Effector memory CD8-positive, alpha-beta T cell (primary cell): ENCODE results near the gene GET4.

Experiments
- ATAC-seq: fragments of 150-1000 bp; cut with Tn5 transposase; replicated peaks from 2 replicates; pipeline ENCODE4 v1.10.0; 2021; ENCODE audit warnings: mild to moderate bottlenecking, moderate library complexity
- DNase-seq, 3 experiments: peaks; one replicate each; pipeline ENCODE4 v3.0.0; 2021
- H3K27ac Mint-ChIP-seq, 2 donors: one replicate each; pipeline ENCODE4 v1.8.0; 2022; ENCODE audit warnings: mild to moderate bottlenecking in 2 of 2, mixed read lengths in 2 of 2, moderate library complexity in 2 of 2
- H3K27me3 Mint-ChIP-seq, 2 donors: one replicate each; pipeline ENCODE4 v1.8.0; 2022; ENCODE audit warnings: mixed read lengths in 2 of 2
- H3K36me3 Mint-ChIP-seq: one replicate; pipeline ENCODE4 v1.8.0; 2022; ENCODE audit warnings: mild to moderate bottlenecking, moderate library complexity, mixed read lengths; ENCODE audit not compliant: insufficient read depth
- H3K4me1 Mint-ChIP-seq, 2 donors: one replicate each; pipeline ENCODE4 v1.8.0; 2022; ENCODE audit warnings: low read depth in 2 of 2, mixed read lengths in 2 of 2
- H3K4me3 Mint-ChIP-seq, 2 donors: one replicate each; pipeline ENCODE4 v1.8.0; 2022; ENCODE audit warnings: mild to moderate bottlenecking in 2 of 2, mixed read lengths in 2 of 2, moderate library complexity in 2 of 2
- H3K9me3 Mint-ChIP-seq, 2 donors: one replicate each; pipeline ENCODE4 v1.8.0; 2022; ENCODE audit warnings: mixed read lengths in 2 of 2

The GET4 gene

DNA sequence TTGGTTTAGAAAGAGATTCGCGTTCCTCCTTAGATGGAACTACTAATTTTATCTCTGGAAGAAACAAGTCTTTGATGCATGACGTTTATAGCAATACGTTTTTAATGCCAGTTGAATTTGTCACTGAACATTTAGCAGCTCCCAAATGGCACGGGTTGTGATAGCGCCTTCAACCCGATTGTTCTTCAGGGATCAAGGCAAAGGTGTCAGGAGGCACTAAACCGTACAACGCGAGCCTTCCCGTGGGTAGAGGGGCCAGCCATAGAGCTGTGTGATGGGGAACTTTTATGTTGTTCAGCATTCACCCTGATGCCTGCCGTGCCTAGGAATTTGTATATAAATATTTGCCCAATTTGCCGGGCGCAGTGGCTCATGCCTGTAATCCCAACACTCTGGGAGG, 3.4 kb downstream of the GET4 start:
- no peak overlapping the region for H3K4me3 Mint-ChIP-seq

DNA sequence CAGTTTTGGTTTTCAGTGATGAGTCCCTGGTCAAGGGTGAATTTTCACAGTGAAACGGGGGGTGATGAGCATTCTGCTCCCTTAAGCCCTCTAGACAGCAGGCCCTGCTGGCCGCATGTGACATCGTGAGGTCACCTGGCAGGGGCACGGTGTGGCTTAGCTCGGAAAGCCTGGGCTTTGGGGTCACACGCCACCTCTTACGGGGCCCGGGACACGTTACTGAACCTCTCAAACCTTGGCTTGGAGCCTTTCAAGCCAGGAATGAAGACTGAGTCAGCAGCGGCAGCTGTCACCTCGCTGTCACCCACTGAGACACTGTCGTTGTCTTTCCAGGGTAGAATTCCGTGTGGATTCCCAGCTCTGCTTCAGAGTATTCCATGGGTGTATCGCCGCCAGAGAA, 4.1 kb downstream of the GET4 start:
- ATAC-seq (no peak), DNase-seq (no peak)
- H3K27me3 Mint-ChIP-seq = no peaks in the 10 kb centered on the region
- H3K4me1 Mint-ChIP-seq = peaks cover 33 to 42% of the 10 kb centered on the region in 2 donors
- no peaks in the 10 kb centered on the region for H3K9me3 Mint-ChIP-seq
- H3K4me3 Mint-ChIP-seq = no peak overlapping the region
- H3K27ac Mint-ChIP-seq = no peak overlapping the region
- peaks cover 18% of the 10 kb centered on the region for H3K36me3 Mint-ChIP-seq

More for the DNA sequence above, 3.4 kb downstream of the GET4 start:
- ATAC-seq (no peak), DNase-seq (no peak)
- Mint-ChIP-seq H3K27me3 (no peaks in the 10 kb centered on the region), H3K4me1 (peaks cover 32 to 40% of the 10 kb centered on the region in 2 donors), H3K9me3 (no peaks in the 10 kb centered on the region), H3K27ac (no peak overlapping the region), H3K36me3 (peaks cover 15% of the 10 kb centered on the region)

DNA sequence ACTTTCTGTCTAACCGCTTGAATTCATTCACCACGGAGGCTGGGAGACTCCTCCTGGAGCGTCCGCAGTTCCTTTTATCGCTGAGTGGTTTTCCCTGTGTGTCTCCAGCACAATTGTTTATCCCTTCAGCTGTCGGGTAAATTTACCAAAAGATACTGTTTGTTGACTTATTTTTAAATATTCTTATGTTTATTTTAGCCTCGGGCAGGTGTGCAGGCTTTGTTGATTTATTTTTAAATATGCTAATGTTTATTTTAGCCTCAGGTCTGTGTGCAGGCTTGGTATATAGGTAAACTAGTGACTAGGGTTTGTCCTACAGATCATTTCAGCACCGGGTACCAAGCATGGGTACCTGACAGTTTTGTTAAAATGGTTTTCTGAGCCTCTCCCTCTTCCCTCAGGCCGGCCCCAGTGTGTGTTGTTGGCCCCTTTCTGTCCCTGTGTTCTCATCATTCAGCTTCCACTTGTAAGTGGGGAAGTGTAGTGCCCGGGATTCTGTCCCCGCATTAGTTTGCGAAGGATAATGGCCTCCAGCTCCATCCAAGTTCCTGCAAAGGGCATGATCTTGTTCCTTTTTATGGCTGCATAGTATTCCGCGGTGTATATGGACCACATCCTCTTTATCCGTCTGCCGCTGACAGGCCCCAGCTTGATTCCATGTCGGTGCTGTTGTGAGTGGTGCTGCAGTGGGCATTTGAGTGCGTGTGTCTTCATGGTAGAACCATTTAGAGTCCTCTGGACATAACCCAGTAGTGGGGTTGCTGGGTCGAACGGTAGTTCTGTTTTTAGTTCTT, 5.3 kb downstream of the GET4 start:
- ATAC-seq = no peak
- Mint-ChIP-seq H3K9me3 (no peaks in the 10 kb centered on the region), H3K4me1 (peaks cover 36 to 42% of the 10 kb centered on the region in 2 donors), H3K4me3 (no peak overlapping the region), H3K36me3 (peaks cover 20% of the 10 kb centered on the region), H3K27me3 (no peaks in the 10 kb centered on the region), H3K27ac (no peak overlapping the region)
- DNase-seq = no peak

DNA sequence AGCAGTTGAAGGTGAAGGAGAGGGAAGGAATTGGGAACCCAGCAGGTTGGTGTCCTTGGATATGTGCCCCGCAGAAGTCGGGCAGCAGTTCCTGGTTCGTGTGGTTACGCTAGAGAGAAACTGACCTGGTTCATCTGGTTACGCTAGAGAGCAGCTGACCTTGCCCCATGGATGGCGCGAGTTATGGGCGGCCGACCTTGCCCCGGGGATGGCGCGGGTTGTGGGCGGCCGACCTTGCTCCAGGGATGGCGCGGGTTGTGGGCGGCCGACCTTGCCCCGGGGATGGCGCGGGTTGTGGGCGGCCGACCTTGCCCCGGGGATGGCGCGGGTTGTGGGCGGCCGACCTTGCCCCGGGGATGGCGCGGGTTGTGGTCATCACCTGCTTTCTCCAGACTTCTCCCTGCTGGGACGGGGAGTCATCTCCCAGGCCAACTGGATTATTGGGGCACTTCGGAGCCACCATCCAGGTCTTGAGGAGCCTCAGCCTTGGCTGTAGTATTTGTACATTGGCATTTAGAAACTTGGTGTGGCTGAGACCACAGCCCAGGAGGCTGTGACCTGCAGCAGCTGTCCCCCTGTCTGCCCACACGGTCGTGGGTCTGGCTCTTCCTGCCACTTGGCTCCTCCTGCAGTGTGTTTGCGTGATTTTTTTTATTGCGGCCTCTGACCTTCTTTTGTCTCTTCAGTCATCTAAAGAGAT, 6.1 kb downstream of the GET4 start:
- H3K27me3 Mint-ChIP-seq = no peaks in the 10 kb centered on the region
- no peak for ATAC-seq
- H3K4me1 Mint-ChIP-seq = peaks cover 32 to 35% of the 10 kb centered on the region in 2 donors
- H3K9me3 Mint-ChIP-seq = no peaks in the 10 kb centered on the region
- no peak overlapping the region for H3K27ac Mint-ChIP-seq
- H3K4me3 Mint-ChIP-seq = no peak overlapping the region
- peaks cover 20% of the 10 kb centered on the region for H3K36me3 Mint-ChIP-seq
- no peak for DNase-seq

DNA sequence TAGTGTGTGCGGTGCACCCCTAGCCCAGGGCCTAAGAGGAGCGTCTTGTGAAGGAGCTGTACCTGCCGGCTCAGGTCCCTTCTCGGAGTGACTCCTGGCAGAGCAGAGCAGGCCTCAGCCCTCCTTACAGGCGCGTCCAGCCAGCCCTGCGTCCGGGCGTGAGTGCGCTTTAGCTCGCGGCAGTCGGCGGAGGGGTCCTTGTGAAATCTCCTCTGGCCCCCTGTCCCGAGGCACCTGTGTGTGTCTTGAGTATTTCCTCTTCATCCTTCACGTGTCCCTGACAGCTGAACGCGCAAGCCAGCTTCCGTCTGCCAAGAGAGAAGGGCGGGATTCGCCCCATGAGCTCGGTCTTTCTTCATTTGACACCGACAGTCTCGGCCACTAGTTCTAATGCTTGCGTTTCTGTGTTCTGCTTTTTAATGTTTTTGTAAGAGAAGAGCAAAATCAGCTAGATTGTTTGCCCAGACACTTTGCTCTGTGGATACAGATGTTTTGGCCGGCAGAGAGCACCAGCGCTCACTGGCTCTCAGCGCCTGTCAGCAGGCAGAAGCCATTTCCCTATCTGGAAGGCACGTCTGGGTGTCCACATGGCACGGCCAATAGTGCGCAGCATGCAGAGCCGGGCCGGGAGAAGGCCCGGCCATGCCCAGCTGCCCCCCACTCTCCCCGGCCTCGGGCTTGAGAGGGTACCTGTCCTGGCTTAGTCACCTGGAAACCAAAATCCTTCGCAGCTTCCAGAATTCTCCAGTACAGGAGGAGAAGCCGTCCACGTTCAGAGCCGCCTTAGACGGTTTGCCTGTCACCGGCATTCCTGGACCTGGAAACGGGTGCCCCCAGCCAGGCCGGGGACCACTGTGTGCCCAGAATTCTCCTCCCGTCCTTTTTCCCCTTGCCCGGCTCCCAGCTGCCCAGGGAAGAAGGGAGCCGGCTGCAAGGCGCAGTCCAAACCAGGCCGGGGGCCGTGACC, 7.0 kb downstream of the GET4 start:
- Mint-ChIP-seq H3K27ac (no peak overlapping the region), H3K36me3 (peaks cover 21% of the 10 kb centered on the region), H3K27me3 (no peaks in the 10 kb centered on the region), H3K9me3 (no peaks in the 10 kb centered on the region), H3K4me3 (no peak overlapping the region), H3K4me1 (peaks cover 28 to 34% of the 10 kb centered on the region in 2 donors)
- no peak for DNase-seq
- ATAC-seq = no peak

DNA sequence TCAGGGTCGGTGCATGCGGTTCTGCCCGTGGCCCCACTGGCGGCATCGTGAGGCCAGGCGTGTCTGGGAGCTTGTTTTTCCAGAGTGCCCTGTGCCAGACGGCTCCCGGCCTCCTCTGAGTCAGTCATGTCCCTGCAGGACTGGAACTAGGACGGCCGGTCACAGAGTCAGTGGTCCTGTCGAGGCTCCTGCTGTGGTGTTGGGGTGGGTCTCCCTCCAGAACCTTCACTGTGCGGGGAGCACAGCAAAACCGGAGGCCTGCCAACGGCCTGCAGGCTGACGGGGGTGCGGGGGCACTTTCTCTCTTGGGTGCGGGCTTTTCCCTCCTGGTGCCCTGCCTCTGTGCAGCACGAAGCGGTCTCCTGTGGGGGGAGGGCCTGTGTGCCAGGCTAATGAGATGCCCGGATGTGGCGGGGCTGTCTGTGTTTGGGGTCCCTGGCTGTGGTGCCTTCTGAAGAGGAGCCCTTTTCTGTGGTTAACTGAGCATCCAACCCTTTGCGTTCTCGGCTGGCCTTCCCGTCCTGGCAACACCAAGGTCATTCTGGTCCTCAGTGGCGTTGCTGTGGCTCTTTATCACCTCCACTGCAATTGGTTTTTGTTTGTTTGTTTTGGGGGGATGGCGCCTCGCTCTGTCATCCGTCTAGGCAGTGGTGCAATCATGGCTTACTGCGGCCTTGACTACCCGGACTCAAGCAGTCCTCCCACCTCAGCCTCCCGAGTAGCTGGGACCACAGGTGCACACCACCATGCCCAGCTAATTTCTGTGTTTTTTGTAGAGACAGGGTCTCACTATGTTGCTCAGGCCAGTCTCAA, 8.0 kb downstream of the GET4 start:
- no peak overlapping the region for H3K27ac Mint-ChIP-seq
- DNase-seq (no peak), ATAC-seq (no peak)
- H3K9me3 Mint-ChIP-seq = no peaks in the 10 kb centered on the region
- H3K4me1 Mint-ChIP-seq = peaks cover 25 to 32% of the 10 kb centered on the region in 2 donors
- H3K36me3 Mint-ChIP-seq = peaks cover 25% of the 10 kb centered on the region
- peak overlapping the region in 1 of 2 donors; percentile 4 for H3K4me3 Mint-ChIP-seq
- H3K27me3 Mint-ChIP-seq = no peaks in the 10 kb centered on the region

DNA sequence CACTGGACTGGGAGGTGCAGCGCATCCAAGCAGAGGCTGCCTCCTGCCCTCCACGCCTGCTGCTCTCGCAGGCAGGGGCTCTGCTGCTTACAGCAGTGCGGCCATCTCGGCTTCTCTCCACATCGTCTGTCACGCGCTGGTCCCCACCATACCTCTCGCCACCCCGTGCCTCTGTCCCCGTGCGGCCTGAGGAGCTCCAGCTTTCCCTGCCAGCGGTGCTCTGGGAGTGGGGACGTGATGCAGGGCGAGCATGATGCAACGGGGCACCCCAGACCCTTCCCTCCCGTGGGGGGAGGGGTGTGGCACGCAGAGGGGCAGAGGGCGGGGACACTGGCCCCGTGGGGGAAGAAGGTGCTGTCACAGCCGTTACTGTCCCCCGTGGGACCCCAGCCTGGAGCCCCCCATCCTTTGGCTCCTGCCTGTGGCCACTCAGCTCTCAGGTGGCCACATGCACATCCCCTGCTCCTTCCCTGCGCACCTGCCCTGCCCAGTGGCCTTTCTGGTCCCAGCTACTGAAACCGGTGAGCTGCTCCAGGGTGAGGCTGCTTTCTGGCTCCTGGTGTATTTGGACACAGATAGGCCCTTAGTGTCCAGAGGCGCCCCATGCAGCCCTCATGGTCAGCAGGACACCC, 9.0 kb downstream of the GET4 start:
- H3K9me3 Mint-ChIP-seq = no peaks in the 10 kb centered on the region
- DNase-seq = no peak
- H3K27me3 Mint-ChIP-seq = no peaks in the 10 kb centered on the region
- no peak overlapping the region for H3K4me3 Mint-ChIP-seq
- ATAC-seq = no peak
- H3K36me3 Mint-ChIP-seq = peaks cover 28% of the 10 kb centered on the region
- H3K4me1 Mint-ChIP-seq = peaks cover 25 to 29% of the 10 kb centered on the region in 2 donors
- H3K27ac Mint-ChIP-seq = no peak overlapping the region

DNA sequence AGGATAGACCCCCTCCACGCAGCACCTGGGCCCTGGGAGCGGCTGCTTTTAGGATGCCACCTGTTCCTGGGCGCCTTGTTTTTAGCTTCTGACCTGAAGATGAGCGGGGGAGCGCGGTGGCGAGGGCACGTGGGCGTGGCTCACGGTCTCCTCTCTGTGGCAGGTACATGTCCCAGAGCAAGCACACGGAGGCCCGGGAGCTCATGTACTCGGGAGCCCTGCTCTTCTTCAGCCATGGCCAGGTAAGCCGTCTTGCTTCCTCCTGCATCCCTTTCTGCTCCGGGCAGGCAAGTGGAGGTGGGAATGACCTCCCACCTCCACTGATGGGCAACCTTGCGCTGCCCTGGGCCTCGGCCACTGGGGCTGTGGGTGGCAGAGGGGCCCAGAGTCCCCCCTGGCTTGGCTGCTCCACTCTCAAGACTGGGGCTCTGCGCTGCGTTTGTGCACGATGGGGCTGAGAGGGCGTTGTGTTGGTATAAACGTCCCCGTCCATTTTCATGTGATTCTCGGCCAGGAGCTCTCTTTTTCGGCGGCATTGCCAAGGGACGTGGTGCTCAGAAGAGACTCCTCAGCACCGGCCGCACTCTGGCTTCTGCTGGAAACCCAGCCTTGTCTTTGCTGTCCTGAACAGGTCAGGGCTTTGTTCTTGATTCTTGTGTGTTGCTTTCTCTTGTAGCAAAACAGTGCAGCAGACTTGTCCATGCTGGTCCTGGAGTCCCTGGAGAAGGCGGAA, 9.7 kb downstream of the GET4 start:
- Mint-ChIP-seq H3K27ac (no peak overlapping the region), H3K27me3 (no peaks in the 10 kb centered on the region), H3K36me3 (peaks cover 35% of the 10 kb centered on the region), H3K9me3 (no peaks in the 10 kb centered on the region), H3K4me1 (peaks cover 24 to 25% of the 10 kb centered on the region in 2 donors), H3K4me3 (no peak overlapping the region)
- ATAC-seq (no peak), DNase-seq (no peak)

DNA sequence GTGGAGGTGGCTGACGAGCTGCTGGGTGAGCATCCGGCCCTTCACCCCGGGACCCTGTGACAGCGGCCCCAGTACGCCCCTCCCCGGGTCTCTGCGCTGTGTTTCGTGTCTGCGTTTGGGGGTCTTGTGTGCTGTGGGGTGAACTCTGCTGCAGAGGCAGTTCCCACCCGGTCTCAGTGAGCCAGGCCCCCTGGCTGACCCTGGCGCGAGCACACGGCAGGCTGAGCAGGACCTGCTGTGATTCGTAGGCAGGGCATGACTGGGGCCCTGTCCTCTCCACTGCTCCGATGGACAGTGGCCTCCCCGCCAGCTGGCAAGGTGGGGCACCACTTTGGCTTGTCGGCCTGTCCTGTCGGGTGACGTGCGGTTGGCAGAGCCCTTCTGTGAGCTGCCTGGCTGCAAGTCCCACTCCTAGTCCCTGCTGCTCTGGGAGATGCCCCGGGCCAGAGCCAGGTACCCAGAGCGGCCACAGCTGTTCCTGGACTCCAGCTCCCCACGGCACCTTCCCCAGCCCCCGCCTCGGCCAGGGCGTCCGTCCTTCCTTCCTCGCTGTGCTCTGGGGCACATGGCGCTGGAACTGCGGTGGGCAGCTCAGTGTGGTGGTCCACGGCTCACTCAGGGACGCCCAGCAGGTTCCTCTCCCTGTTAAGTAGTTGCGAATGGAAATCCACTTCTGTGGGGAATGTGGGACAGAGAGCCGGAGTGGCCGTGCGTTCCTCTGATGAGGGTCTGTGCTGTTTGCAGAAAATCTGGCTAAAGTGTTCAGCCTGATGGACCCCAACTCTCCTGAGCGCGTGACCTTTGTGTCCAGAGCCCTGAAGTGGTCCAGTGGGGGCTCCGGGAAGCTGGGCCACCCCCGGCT, 10.5 kb downstream of the GET4 start:
- H3K27ac Mint-ChIP-seq = no peak overlapping the region
- no peaks in the 10 kb centered on the region for H3K27me3 Mint-ChIP-seq

DNA sequence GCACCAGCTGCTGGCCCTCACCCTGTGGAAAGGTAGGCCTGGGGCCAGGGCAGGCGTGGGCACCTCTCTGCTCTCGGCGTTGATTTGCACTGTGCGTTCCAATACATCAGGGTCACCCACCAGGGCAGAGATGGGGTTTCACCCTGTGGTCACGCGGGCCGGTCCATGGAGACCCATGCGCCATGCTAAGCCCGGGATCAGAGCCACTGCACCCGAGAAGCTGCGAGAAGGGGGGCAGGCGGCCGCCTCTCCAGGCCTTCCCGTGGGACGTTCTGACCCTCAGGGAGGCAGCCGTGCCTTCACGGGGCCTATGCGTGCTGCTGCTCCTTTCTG, 11.1 kb downstream of the GET4 start:
- H3K36me3 Mint-ChIP-seq = peaks cover 40% of the 10 kb centered on the region
- H3K27me3 Mint-ChIP-seq = no peaks in the 10 kb centered on the region
- no peak for ATAC-seq
- peak overlapping the region in 1 of 2 donors; percentile 10 for H3K4me3 Mint-ChIP-seq
- no peak overlapping the region for H3K27ac Mint-ChIP-seq
- no peak for DNase-seq
- H3K9me3 Mint-ChIP-seq = no peaks in the 10 kb centered on the region
- peaks cover 19 to 21% of the 10 kb centered on the region in 2 donors for H3K4me1 Mint-ChIP-seq

More for the DNA sequence above, 10.5 kb downstream of the GET4 start:
- H3K9me3 Mint-ChIP-seq = no peaks in the 10 kb centered on the region
- H3K4me3 Mint-ChIP-seq = no peak overlapping the region
- peaks cover 21 to 23% of the 10 kb centered on the region in 2 donors for H3K4me1 Mint-ChIP-seq
- H3K36me3 Mint-ChIP-seq = peaks cover 38% of the 10 kb centered on the region
- DNase-seq = no peak
- no peak for ATAC-seq
